GM12865 (cell line): ENCODE results near the gene ADARB2.

Experiments used
- DNase-seq: peaks from one replicate; pipeline ENCODE4 v3.0.0; 2010; ENCODE audit warnings: low read depth
- H3K4me3 ChIP-seq: 2 replicates; pipeline ENCODE4 v1.5.1; 2011; ENCODE audit warnings: mild to moderate bottlenecking, low read depth, low read length, control low read depth
- TF ChIP-seq, protein P1 (sequence below): IDR thresholded peaks from 2 replicates; pipeline ENCODE4 v1.5.1; 2011; ENCODE audit warnings: low read length, control low read depth, low read depth, inconsistent platforms; ENCODE audit not compliant: insufficient read depth; ENCODE audit errors: missing control alignments

The ADARB2 gene

DNA sequence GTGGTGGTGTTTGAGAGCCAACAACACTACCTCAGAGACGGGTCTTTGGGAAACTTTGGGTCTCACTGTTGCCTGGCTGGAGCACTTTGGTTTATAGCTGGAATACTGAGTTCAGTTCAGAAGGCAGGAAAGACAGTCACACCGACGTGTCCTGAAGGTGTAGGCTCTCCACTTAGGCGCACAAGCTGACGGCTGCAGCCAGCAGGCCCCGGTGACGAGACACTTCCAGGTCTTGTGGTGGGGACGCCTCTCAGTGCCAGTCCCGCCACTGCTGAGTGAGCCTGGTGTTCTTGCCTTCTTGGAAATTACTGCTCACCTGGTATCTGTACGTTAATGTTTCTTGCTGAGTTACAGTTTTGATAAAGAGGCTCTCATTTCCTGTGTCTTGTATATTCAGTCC is 607.1 kb downstream of the ADARB2 start:
- TF ChIP-seq, protein P1, sequence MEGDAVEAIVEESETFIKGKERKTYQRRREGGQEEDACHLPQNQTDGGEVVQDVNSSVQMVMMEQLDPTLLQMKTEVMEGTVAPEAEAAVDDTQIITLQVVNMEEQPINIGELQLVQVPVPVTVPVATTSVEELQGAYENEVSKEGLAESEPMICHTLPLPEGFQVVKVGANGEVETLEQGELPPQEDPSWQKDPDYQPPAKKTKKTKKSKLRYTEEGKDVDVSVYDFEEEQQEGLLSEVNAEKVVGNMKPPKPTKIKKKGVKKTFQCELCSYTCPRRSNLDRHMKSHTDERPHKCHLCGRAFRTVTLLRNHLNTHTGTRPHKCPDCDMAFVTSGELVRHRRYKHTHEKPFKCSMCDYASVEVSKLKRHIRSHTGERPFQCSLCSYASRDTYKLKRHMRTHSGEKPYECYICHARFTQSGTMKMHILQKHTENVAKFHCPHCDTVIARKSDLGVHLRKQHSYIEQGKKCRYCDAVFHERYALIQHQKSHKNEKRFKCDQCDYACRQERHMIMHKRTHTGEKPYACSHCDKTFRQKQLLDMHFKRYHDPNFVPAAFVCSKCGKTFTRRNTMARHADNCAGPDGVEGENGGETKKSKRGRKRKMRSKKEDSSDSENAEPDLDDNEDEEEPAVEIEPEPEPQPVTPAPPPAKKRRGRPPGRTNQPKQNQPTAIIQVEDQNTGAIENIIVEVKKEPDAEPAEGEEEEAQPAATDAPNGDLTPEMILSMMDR, result no peak
- no peak overlapping the region for H3K4me3 ChIP-seq
- DNase-seq, result no peak

- H3K4me3 ChIP-seq, result no peak overlapping the region
- TF ChIP-seq, protein P1, result no peak
- DNase-seq, result no peak
Observed at GRCh38 chr10:1128649-1129048, 608.7 kb downstream of the ADARB2 start.

DNA sequence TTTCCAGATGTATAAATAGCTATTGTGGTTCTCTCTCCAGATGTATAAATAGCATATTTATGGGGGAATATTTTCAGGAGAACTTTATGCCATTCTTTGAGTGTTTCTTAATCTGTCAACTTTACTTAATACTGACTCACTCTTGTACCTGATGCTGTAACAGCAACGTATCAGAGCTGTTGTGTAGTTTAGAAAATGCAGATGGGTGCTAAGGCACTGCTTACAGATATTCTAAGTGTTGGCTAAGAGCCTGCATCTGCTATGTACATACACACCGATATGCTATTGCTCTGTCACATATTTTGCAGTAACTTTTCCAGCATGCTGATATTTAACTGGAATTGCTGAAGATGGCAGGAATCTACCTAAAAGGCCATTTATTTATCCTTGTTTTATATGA is 609.2 kb downstream of the ADARB2 start:
- no peak for DNase-seq
- no peak overlapping the region for H3K4me3 ChIP-seq
- TF ChIP-seq, protein P1, result no peak

GRCh38 chr10:1127629-1128028 is 609.7 kb downstream of the ADARB2 start:
- DNase-seq, result no peak
- no peak overlapping the region for H3K4me3 ChIP-seq
- TF ChIP-seq, protein P1, result no peak
